Measurements from ENCODE around the gene A2M.

The A2M gene

GRCh38 chr12:9099552-9100190, 16.0 kb downstream of the A2M start:
- DNase-seq (ENCODE audit: low read depth in 2 of 2), result no peak

GRCh38 chr12:9098463-9099026, 17.2 kb downstream of the A2M start:
- DNase-seq (ENCODE audit: low read depth in 2 of 2), result no peak

GRCh38 chr12:9098115-9098452, 17.6 kb downstream of the A2M start:
- DNase-seq (ENCODE audit: low read depth in 2 of 2), result no peak

GRCh38 chr12:9096563-9097176, 19.0 kb downstream of the A2M start:
- no peak for DNase-seq (ENCODE audit: low read depth in 2 of 2)

GRCh38 chr12:9095322-9095721, 20.4 kb downstream of the A2M start:
- no peak for DNase-seq (ENCODE audit: low read depth in 2 of 2)

GRCh38 chr12:9094512-9095206, 21.1 kb downstream of the A2M start:
- DNase-seq (ENCODE audit: low read depth in 2 of 2), result no peak

GRCh38 chr12:9091891-9092598, 23.7 kb downstream of the A2M start:
- DNase-seq (ENCODE audit: low read depth in 2 of 2), result no peak

GRCh38 chr12:9090220-9090619, 25.5 kb downstream of the A2M start:
- no peak for DNase-seq (ENCODE audit: low read depth in 2 of 2)

- no peak for DNase-seq (ENCODE audit: low read depth in 2 of 2)
These were observed 28.5 kb downstream of the A2M start for GRCh38 chr12:9087087-9087835.

GRCh38 chr12:9086087-9086486, 29.6 kb downstream of the A2M start:
- DNase-seq (ENCODE audit: low read depth in 2 of 2), result no peak

GRCh38 chr12:9084417-9084816, 31.3 kb downstream of the A2M start:
- DNase-seq (ENCODE audit: low read depth in 2 of 2), result no peak

- DNase-seq (ENCODE audit: low read depth in 2 of 2), result no peak
These were observed 31.9 kb downstream of the A2M start for GRCh38 chr12:9083793-9084192.

- no peak for DNase-seq (ENCODE audit: low read depth in 2 of 2)
These were observed 33.9 kb downstream of the A2M start for GRCh38 chr12:9081667-9082427.

- DNase-seq (ENCODE audit: low read depth in 2 of 2), result no peak
These were observed 35.6 kb downstream of the A2M start for GRCh38 chr12:9079883-9080675.

GRCh38 chr12:9079082-9079481, 36.6 kb downstream of the A2M start:
- no peak for DNase-seq (ENCODE audit: low read depth in 2 of 2)

GRCh38 chr12:9077152-9078031, 38.3 kb downstream of the A2M start:
- DNase-seq (ENCODE audit: low read depth in 2 of 2), result no peak

GRCh38 chr12:9076733-9077132, 39.0 kb downstream of the A2M start:
- DNase-seq (ENCODE audit: low read depth in 2 of 2), result no peak

GRCh38 chr12:9075138-9075535, 40.6 kb downstream of the A2M start:
- no peak for DNase-seq (ENCODE audit: low read depth in 2 of 2)

- no peak for DNase-seq (ENCODE audit: low read depth in 2 of 2)
These were observed 41.1 kb downstream of the A2M start for GRCh38 chr12:9074484-9075137.

Measured in stimulated activated CD4-positive, alpha-beta T cell treated with anti-CD3 and anti-CD28 coated beads, Interleukin-12 subunit alpha, Interleukin-12 subunit beta, amount 100 ng/mL, for 24 hours (primary cell).